ENCODE results near the gene GNG4.

The GNG4 gene

GRCh38 chr1:235649368-235650163 is at the start of gene GNG4:
TSS of gene GNG4 (minus strand) at chr1:235649784. CDS start at chr1:235583838, 65,946 bp downstream.
- peak; percentile 25 to 29 for DNase-seq

- peak in 1 of 2 donors; percentile 5 for DNase-seq
Observed at GRCh38 chr1:235697508-235697907, 47.9 kb upstream of the GNG4 start.

GRCh38 chr1:235689356-235689755 is 39.8 kb upstream of the GNG4 start:
- no peak for DNase-seq

- DNase-seq, result no peak
Observed at GRCh38 chr1:235688096-235688495, 38.5 kb upstream of the GNG4 start.

GRCh38 chr1:235683653-235684052 is 34.1 kb upstream of the GNG4 start:
- DNase-seq, result no peak

- no peak for DNase-seq
Observed at GRCh38 chr1:235682216-235682615, 32.6 kb upstream of the GNG4 start.

GRCh38 chr1:235679644-235680043 is 30.1 kb upstream of the GNG4 start:
- DNase-seq, result no peak

- DNase-seq, result no peak
Observed at GRCh38 chr1:235679005-235679404, 29.4 kb upstream of the GNG4 start.

- DNase-seq, result no peak
Observed at GRCh38 chr1:235675152-235675890, 25.7 kb upstream of the GNG4 start.

GRCh38 chr1:235673981-235674380 is 24.4 kb upstream of the GNG4 start:
- no peak for DNase-seq

- DNase-seq, result no peak
Observed at GRCh38 chr1:235671992-235672391, 22.4 kb upstream of the GNG4 start.

- DNase-seq, result no peak
Observed at GRCh38 chr1:235670157-235670776, 20.7 kb upstream of the GNG4 start.

- no peak for DNase-seq
Observed at GRCh38 chr1:235669277-235669676, 19.7 kb upstream of the GNG4 start.

- no peak for DNase-seq
Observed at GRCh38 chr1:235663628-235664027, 14.0 kb upstream of the GNG4 start.

GRCh38 chr1:235661568-235661967 is 12.0 kb upstream of the GNG4 start:
- no peak for DNase-seq

GRCh38 chr1:235659186-235659771 is 9.7 kb upstream of the GNG4 start:
- DNase-seq, result no peak

GRCh38 chr1:235657747-235658526 is 8.4 kb upstream of the GNG4 start:
- no peak for DNase-seq

- no peak for DNase-seq
Observed at GRCh38 chr1:235657269-235657668, 7.7 kb upstream of the GNG4 start.

- DNase-seq, result no peak
Observed at GRCh38 chr1:235652364-235652763, 2.8 kb upstream of the GNG4 start.

- no peak for DNase-seq
Observed at GRCh38 chr1:235651170-235651806, 1.7 kb upstream of the GNG4 start.

- no peak for DNase-seq
Observed at GRCh38 chr1:235650341-235651169, 971 bp upstream of the GNG4 start.
